Measurements from ENCODE around the gene HSD11B1.

- no peak for TF ChIP-seq CTCF (IDR thresholded peaks at IDR 0.05)
- TF ChIP-seq POLR2A (IDR thresholded peaks at IDR 0.05): no peak
Measured at GRCh38 chr1:209686322-209686721, 18.3 kb upstream of the HSD11B1 start.
